ENCODE data around the gene ANKRD2.

DNA sequence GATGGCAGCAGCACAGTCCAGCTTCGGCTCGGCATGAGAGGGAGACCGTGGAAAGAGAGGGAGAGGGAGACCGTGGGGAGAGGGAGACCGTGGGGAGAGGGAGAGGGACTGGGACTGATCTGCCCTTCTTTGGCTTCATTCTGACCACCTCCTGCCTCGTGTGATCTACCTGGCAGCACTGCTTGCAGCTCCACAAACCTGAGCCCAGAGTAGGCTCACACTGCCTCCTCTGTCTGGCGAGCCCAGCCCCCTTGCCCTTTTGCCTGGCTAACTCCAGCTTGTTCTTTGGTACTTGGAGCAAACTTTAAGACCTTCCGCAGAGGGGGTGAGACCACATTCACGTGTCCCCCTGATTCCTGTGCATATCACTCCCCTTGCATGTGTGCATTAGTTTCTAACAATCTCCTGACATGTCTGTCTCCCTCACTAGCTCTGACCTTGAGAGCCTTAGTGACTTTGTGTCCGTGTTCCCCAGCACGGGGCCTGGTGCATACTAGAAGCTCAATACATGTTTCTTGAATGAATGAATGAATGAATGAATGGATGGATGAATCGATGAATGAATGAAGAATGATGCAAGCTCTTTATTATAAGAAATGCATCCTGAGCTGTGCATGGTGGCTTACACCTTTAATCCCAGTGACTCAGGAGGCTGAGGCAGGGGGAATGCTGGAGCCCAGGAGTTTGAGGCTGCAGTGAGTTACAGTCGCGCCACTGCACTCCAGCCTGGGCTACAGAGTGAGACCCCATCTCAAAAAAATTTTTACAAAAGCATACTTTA is 42.7 kb upstream of the ANKRD2 start:
- TF ChIP-seq, protein P1, sequence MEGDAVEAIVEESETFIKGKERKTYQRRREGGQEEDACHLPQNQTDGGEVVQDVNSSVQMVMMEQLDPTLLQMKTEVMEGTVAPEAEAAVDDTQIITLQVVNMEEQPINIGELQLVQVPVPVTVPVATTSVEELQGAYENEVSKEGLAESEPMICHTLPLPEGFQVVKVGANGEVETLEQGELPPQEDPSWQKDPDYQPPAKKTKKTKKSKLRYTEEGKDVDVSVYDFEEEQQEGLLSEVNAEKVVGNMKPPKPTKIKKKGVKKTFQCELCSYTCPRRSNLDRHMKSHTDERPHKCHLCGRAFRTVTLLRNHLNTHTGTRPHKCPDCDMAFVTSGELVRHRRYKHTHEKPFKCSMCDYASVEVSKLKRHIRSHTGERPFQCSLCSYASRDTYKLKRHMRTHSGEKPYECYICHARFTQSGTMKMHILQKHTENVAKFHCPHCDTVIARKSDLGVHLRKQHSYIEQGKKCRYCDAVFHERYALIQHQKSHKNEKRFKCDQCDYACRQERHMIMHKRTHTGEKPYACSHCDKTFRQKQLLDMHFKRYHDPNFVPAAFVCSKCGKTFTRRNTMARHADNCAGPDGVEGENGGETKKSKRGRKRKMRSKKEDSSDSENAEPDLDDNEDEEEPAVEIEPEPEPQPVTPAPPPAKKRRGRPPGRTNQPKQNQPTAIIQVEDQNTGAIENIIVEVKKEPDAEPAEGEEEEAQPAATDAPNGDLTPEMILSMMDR (IDR thresholded peaks at IDR 0.05) = no peak
- TF ChIP-seq POLR2A (IDR thresholded peaks at IDR 0.05) (no peak), POLR2AphosphoS5 (IDR thresholded peaks at IDR 0.05) (no peak), EP300 (IDR thresholded peaks at IDR 0.05) (no peak)
